Choroid plexus epithelial cell (primary cell): Measurements from ENCODE around the gene MYL11.

Source experiments
- DNase-seq: peaks from one replicate; pipeline ENCODE4 v3.0.0-alpha.2; 2010; ENCODE audit warnings: low read depth
- H3K4me3 ChIP-seq: 2 replicates; pipeline ENCODE4 v1.5.1; 2011; ENCODE audit warnings: low read depth, mild to moderate bottlenecking, control low read depth, low read length, moderate library complexity
- CTCF ChIP-seq: conservative IDR thresholded peaks from 2 replicates; pipeline ENCODE4 v1.5.1; 2011; ENCODE audit warnings: low read depth, mild to moderate bottlenecking, control low read depth, inconsistent platforms, low read length, moderate library complexity

The MYL11 gene

GRCh38 chr16:30397776-30398660 is 23.4 kb downstream of the MYL11 start:
- TF ChIP-seq CTCF: no peak
- no peak for DNase-seq
- no peak overlapping the region for H3K4me3 ChIP-seq

GRCh38 chr16:30398661-30399434 is 24.2 kb downstream of the MYL11 start:
- H3K4me3 ChIP-seq: no peak overlapping the region
- no peak for DNase-seq
- TF ChIP-seq CTCF: no peak

GRCh38 chr16:30399435-30400186 is 25.0 kb downstream of the MYL11 start:
- peak overlapping the region; percentile 55 for H3K4me3 ChIP-seq
- no peak for DNase-seq
- no peak for TF ChIP-seq CTCF

- TF ChIP-seq CTCF: no peak
- no peak overlapping the region for H3K4me3 ChIP-seq
- no peak for DNase-seq
Measured at GRCh38 chr16:30401768-30402425, 27.3 kb downstream of the MYL11 start.

GRCh38 chr16:30406795-30407101 is 32.1 kb downstream of the MYL11 start:
- TF ChIP-seq CTCF: no peak
- peak overlapping the region; percentile 86 for H3K4me3 ChIP-seq
- DNase-seq: no peak

- DNase-seq: peak; percentile 87
- no peak for TF ChIP-seq CTCF
- H3K4me3 ChIP-seq: peak within 1 kb of the TSS; percentile 86
Measured at GRCh38 chr16:30407102-30407803, 32.7 kb downstream of the MYL11 start, which contains the start of gene ZNF771. TSS of gene ZNF771 (plus strand) at chr16:30407606. CDS start at chr16:30408054, 448 bp downstream.
